Limb (tissue), 2 donors: Measurements from ENCODE around the gene CCDC187.
"Not testable (repeated sequence)": the region's sequence is repeated elsewhere in the genome, so short reads cannot be mapped to it uniquely, and the experiment has no call there.

Source experiments
- DNase-seq, 2 donors: peaks; one replicate each; pipeline ENCODE4 v3.0.0-alpha.2; 2016; ENCODE audit errors: extremely low spot score in 2 of 2

The CCDC187 gene

DNA sequence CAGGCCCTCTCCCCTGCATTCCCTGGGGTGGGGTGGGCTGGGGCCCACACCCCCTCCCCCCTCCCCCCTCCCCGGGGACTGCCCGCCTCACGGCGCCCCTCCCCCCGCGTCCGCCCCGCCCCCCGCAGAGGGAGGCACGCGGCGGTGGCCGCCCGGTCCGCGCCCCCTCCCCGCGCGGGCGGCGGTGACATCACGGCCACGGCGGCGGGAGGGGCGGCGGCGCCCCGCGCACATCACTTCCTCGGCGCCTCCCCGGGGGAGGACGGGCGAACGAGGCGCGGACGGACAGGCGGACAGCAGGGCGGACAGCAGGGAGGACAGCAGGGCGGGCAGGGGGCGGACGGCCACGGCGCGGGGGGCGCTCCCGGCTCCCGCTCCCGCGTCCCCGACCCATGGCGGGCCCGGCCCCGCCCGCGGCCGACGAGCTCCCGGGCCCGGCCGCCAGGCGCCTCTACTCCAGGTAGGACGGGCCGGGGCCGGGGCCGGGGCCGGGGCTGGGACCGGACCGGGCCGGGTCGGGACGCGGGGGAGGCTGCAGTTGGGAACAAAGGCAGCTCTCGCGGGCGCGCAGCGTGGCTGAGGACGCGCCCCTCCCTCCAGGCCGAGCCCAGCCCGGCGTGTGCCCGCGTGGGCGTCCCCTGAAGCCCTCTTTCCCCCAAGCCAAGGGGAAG, 23.5 kb upstream of the CCDC187 start, which contains the start of gene GPSM1:
GPSM1 (plus strand) TSS at position 236 of the 671 bp plus-strand sequence; CDS start at position 393, 157 bp downstream.
- peak in 1 of 2 donors; percentile 83 for DNase-seq

- no peak for DNase-seq
Observed at GRCh38 chr9:136326761-136327303, 22.9 kb upstream of the CCDC187 start.

DNA sequence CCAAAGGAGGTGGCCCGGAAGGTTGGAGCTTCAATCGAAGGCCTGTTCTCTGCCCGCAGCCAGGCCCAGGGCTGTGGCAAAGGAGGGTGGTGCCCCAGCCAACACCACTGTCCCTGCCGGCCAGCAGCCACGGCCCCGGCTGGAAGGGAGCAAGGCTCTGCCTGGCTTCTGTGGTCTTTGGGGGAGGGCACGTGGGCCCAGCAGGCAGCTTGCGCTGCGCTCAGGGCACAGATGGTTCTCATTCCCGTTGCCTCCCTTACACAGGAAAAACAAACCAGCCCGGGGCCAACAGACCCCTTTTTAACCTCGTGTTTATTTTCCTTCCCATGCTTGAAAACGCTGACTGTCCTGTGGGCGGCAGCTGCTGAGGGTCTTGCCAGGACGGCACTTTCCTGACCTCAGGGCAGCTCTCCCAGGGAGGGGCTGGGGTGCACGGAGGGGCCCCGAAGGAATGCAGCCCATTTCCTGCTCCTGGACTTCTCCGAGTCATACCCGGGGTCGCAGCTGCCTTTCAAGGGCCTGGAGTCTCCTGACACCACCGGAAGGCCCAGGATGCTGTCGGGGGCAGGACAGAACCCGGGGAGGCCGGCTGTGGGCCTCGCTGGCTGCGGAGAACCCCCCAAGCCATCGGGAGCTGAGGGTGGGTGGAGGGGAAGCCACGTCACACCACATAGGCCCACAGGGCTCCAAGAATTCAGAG, 22.3 kb upstream of the CCDC187 start:
- peak; percentile 65 to 69 for DNase-seq

DNA sequence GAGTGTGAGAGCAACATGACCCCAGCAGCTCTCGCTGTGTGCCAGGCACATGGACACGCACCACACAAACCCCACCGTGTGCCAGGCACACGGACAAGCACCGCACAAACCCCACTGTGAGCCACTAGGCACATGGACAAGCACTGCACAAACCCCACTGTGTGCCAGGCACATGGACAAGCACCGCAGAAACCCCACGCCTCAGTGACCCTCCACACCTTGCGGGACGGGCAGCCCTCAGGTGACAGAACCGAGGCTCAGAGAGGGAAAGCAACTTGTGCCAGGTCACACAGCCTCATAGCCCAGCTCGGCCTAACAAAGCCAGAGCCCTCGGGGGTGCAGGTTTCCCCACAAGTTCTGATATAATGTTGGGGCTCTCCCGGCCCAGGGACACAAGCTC, 21.5 kb upstream of the CCDC187 start:
- DNase-seq: no peak

DNA sequence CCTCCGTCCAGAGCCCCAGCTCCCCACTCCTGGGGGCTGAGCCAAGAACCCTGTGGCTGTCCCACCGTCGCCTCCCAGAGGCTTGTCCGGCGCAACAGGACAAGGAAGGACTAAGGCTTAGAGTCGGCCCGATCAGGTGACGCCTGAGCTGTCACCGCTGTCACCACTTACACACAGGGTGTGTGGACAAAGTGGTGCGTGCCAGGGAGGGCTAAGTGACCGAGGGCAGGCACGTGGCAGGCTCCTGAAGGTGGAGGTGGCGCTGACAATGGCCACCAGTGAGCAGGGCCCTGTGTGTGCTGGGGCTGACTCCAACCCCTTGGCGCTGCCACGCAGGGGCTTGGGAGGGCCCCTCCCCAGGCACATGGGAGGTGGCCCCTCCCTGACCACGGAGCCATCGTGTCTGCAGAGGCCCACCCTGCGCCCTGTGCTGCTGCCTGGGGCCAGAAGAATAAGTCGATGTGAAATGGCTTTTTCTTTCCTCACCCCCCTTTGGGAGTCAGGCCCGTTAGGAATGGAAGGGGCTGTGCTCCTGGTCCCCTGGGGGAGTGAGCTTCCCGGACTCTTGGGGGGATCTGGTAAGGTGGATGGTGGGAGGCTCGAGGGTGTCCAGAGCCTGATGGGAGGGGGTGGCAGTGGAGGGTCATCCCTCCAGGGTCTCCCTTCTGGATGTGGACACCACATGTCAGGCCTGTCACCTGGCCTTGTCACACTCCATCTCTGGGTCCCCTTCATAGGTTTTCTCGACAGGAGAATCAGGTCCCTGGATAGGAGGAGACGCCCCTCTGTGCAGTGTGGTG, 20.8 kb upstream of the CCDC187 start:
- no peak for DNase-seq

GRCh38 chr9:136323371-136323789, 19.5 kb upstream of the CCDC187 start:
- DNase-seq: no peak

- DNase-seq: no peak
Observed at GRCh38 chr9:136322756-136323330, 18.9 kb upstream of the CCDC187 start.

DNA sequence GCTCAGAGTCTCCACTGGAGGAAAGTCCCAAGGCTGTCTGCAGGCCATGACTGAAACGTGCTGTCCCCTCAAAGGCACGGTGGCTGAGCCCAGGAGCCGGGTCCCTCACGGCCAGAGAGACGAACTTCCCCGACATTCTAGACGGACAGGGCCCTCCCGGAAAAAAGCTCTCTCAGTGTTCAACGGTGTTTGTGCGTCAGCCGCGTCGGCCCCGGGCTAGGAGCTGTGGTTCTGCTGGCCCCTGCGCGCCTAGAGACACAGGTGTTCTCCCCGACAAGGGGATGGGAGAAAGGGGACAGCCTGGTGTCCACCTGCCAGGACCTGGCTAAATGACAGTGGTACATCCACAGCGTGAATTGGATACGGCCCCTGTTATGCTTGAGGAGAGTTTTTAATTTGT, 17.7 kb upstream of the CCDC187 start:
- DNase-seq: no peak

DNA sequence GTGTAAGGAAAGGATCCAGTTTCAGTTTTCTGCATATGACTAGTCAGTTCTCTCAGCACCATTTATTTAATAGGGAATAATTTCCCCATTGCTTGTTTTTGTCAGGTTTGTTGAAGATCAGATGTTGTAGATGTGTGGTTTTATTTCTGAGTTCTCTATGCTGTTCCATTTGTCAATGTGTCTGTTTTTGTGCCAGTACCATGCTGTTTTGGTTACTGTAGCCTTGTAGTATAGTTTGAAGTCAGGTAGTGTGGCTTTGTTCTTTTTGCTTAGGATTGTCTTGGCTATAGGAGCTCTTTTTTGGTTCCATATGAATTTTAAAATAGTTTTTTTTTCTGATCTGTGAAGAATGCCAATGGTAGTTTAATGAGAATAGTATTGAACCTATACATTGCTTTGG, 17.1 kb upstream of the CCDC187 start:
- not testable (repeated sequence) for DNase-seq

DNA sequence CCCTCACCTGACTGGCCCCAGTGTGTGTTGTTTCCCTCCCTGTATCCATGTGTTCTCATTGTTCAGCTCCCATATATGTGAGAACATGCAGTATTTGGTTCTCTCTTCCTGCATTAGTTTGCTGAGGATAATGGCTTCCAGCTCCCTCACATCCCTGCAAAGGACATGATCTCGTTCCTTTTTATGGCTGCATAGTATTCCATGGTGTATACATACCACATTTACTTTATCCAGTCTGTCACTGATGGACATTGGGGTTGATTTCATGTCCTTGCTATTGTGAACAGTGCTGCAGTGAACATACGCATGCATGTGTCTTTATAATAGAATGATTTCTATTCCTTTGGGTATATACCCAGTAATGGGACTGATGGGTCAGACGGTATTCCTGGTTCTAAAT, 16.1 kb upstream of the CCDC187 start:
- DNase-seq: not testable (repeated sequence)

DNA sequence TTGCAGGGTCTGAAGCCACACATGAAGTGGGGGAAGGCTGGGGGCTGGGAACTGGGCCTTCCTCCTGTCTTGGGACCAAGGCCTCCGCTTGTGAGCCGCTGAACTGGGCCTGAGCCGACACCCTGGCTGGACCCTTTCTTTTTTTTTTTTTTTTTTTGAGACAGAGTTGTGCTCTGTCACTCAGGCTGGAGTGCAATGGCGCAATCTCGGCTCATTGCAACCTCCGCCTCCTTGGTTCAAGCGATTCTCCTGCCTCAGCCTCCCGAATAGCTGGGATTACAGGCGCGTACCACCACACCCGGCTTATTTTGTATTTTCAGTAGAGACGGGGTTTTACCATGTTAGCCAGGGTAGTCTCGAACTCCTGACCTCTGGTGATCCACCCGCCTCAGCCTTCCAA, 15.3 kb upstream of the CCDC187 start:
- not testable (repeated sequence) for DNase-seq

GRCh38 chr9:136318776-136319241, 14.9 kb upstream of the CCDC187 start:
- no peak for DNase-seq

GRCh38 chr9:136318111-136318775, 14.3 kb upstream of the CCDC187 start:
- DNase-seq: no peak

DNA sequence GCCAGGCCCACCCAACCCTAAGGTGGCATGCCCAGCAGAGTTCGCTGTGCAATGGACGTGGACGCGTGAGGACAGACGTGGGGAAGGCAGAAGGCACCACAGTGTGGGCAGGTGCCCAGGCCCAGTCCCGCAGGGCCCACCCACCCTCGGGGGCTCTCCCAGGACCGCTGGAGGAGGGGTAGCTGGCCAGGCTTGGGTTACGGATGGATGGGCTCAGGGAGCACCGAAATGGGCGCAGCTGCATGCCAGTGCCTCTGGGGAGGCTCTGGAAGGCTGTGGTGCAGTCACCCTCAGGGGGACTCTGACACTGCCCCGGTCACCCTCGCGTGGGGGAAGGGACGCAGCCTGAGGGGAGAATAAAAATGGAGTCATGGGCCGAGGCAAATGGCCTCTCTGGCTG, 13.8 kb upstream of the CCDC187 start:
- no peak for DNase-seq

DNA sequence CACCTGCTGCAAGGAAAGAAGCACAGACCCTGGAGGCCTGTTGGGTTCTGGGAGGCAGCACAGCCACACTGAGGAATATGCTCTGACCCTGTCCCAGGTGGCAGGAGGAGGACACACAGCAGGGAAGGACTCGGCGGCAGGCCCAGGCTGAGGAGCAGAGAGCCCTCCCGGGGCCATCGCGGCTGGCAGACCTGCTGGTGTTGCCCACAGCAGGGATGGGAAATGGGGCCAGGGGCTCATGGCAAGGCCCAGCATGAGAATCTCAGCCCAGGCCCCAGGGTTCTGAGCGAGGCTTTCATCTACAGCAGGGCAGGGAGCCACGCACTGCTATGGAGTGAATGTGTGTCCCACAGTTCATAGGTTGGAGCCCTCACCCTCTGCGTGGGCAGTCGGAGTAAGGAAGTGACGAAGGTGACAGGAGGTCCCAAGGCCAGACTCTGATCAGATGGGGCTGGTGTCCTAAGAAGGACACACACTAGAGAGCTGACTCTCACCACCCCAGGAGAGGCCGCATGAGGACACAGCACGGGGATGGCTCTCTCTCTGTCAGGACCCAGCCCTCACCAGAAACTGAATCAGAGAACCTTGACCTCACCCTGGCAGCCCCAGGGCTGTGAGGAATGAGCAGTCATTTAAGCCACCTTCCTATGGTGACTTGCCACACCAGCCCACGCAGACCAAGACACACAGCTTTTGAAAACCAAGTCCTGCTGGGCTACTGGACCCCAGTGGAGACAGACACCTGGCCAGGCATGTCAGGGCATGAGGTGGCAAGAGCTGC, 13.2 kb upstream of the CCDC187 start:
- no peak for DNase-seq

DNA sequence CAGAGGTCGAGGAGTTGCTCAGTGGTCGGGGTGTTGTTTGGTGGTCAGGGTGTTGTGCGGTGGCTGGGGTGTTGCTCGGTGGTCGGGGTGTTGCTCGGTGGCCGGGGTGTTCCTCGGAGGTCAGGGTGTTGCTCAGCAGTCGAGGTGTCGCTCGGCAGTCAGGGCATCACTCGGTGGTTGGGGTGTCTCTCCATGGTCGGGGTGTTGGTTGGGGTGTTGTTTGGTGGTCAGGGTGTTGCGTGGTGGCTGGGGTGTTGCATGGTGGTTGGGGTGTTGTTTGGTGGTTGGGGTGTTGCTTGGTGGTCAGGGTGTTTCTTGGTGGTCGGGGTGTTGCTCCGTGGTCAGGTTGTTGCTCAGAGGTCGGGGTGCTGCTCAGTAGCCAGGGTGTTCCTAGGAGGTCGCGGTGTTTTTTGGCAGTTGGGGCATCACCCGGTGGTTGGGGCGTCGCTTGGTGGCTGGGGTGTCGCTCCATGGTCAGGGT, 12.4 kb upstream of the CCDC187 start:
- DNase-seq: no peak

DNA sequence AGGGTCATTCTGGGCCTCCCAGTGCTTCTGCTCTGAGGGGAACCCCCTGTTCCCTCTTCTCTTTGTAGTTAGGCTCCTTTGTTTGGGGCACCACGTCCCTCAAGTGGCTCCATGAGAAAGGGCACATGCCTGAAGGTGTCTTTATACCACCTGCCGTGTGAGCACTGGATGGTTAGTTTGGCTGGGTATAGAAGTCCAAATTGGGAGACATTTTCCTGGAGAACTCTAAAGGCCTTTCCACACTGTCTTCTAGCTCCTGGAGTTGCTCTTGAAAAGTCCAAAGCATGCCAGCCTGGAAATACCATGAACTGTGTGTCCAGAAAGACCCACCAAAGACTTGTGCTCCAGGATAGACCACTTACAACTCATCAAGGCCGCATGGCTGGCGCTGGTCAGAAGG, 11.1 kb upstream of the CCDC187 start:
- DNase-seq: no peak

DNA sequence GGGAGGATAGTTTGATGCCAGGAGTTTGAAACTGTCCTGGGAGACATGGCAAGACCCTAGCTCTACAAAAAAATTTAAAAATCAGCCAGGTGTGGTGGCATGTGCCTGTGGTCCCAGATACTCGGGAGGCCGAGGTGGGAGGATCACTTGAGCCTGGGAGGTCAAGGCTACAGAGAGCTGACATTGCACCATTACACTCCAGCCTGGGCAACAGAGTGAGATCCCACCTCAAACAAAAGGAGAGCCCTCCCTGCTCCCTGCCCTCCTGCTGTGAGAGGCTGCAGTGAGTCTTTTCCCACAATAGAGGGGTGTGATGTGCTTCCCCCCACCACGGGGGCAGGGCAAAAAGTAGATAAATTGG, 10.1 kb upstream of the CCDC187 start:
- DNase-seq: no peak

DNA sequence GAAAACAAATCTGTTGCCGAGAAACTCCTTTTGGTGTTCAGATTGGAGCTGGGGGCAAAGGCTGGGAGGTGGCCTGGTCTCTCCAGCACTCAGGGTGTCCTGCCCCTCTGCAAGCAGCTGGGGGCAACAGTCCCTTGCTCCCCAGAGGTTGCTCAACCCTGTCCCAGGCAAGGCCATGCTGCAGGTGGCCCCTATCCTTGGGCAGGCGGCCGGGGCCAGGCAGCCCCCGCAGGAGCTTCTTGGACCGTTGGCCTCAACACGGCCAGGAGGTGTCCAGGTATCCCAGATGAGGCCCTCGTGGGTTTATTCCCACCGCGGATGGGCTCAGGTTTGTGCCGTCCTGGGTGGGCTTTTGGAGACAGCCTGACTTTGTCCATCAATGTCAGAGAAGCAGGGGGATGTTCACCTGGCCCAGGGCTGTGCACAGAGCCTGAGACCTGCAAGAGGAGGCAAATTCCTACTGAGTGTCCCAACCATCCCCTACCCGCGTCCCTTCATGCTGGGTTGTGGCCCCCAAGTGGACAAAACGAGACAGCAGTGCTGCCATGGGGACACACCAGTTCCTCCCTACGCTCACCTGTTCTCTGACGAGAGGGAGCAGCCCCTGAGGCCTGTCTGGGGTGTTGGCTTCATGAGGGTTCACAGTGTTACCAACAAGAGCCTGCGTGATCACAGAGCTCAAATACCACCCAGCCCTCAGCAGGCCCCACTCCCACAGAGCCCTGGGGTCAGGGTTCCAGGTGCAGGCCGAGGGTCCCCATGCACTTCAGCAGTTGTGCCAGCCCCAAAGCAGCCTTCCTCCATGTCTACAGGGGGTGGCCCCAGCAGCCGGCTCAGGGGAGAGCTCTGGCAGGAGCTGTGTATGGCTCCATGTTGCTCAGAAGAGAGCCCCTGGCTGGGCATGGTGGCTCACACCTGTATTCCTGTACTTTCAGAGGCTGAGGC, 9.5 kb upstream of the CCDC187 start:
- DNase-seq: no peak
